ENCODE results near the gene TMEM129.

The TMEM129 gene

GRCh38 chr4:1686440-1687036 is 34.6 kb downstream of the TMEM129 start:
- no peak for DNase-seq (ENCODE audit: low spot score)
- in situ Hi-C loops (cut with MboI; ENCODE audit: low pct_unique_long_range_greater_than_20kb, low sequenced_read_pairs, unreplicated experiment) = no loop called here
- TF ChIP-seq, protein P1, sequence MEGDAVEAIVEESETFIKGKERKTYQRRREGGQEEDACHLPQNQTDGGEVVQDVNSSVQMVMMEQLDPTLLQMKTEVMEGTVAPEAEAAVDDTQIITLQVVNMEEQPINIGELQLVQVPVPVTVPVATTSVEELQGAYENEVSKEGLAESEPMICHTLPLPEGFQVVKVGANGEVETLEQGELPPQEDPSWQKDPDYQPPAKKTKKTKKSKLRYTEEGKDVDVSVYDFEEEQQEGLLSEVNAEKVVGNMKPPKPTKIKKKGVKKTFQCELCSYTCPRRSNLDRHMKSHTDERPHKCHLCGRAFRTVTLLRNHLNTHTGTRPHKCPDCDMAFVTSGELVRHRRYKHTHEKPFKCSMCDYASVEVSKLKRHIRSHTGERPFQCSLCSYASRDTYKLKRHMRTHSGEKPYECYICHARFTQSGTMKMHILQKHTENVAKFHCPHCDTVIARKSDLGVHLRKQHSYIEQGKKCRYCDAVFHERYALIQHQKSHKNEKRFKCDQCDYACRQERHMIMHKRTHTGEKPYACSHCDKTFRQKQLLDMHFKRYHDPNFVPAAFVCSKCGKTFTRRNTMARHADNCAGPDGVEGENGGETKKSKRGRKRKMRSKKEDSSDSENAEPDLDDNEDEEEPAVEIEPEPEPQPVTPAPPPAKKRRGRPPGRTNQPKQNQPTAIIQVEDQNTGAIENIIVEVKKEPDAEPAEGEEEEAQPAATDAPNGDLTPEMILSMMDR (IDR thresholded peaks at IDR 0.05; ENCODE audit: extremely low read depth, insufficient read depth, missing control alignments) = no peak

DNA sequence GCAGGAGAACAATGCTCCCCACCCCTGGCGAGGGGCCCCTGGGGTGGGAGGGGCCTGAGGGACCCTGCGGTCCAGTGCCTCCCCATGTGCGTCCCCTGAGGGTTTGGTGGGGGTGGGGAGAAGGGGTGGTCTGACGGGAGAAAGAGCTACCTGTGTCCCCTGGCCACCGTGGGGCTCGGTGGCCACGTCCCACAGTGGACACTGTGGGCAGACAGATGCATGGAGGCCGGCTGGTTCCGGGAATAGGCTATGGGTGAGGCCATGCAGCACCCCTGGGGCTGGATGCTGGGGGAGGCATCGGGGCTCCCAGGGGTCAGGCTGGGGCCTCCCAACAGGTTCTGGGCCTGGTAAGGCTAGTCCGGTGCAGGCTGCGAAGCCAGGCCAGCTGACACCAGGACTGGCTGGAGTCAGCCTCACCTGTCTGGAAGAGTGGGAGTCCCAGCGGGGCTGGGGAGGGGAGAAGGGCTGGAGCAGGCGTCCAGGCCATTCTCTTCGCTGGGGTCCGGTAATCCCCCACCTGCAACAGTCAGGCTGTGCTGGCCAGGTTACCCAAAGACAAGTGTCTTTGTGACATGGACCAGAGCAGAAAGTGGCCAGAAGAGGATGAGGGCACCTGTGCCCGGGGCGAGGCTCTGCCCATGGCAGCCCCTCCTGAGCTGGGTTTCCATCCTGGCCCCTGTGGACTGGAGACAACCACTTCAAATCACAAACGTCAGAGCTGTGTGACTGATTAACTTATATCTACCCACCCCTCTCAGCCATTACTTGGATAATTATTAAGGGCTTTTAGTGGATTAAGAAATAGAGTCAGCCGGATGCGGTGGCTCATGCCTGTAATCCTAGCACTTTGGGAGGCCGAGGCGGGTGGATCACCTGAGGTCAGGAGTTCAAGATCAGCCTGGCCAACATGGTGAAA is 35.6 kb downstream of the TMEM129 start:
- in situ Hi-C loops (cut with MboI; ENCODE audit: low pct_unique_long_range_greater_than_20kb, low sequenced_read_pairs, unreplicated experiment) = no loop called here
- DNase-seq (ENCODE audit: low spot score) = peak; percentile 10
- TF ChIP-seq, protein P1 (IDR thresholded peaks at IDR 0.05; ENCODE audit: extremely low read depth, insufficient read depth, missing control alignments) = no peak

GRCh38 chr4:1684506-1685234 is 36.5 kb downstream of the TMEM129 start:
- TF ChIP-seq, protein P1 (IDR thresholded peaks at IDR 0.05; ENCODE audit: extremely low read depth, insufficient read depth, missing control alignments) = no peak
- DNase-seq (ENCODE audit: low spot score) = no peak
- in situ Hi-C loops (cut with MboI; ENCODE audit: low pct_unique_long_range_greater_than_20kb, low sequenced_read_pairs, unreplicated experiment) = no loop called here

GRCh38 chr4:1683736-1684505 is 37.2 kb downstream of the TMEM129 start, which contains the start of gene FAM53A:
FAM53A (minus strand) TSS chr4:1684313; CDS start chr4:1668741, 15,572 bp downstream.
- TF ChIP-seq, protein P1 (IDR thresholded peaks at IDR 0.05; ENCODE audit: extremely low read depth, insufficient read depth, missing control alignments) = peak; percentile 12
- in situ Hi-C loops (cut with MboI; ENCODE audit: low pct_unique_long_range_greater_than_20kb, low sequenced_read_pairs, unreplicated experiment) = no loop called here
- peak; percentile 98 for DNase-seq (ENCODE audit: low spot score)

- TF ChIP-seq, protein P1 (IDR thresholded peaks at IDR 0.05; ENCODE audit: extremely low read depth, insufficient read depth, missing control alignments) = no peak
- peak; percentile 42 for DNase-seq (ENCODE audit: low spot score)
Observed at GRCh38 chr4:1683261-1683735, 37.8 kb downstream of the TMEM129 start.

More at GRCh38 chr4:1683261-1683735, 37.8 kb downstream of the TMEM129 start:
- in situ Hi-C loops (cut with MboI; ENCODE audit: low pct_unique_long_range_greater_than_20kb, low sequenced_read_pairs, unreplicated experiment) = no loop called here

Measured in GM13977 (cell line).